Measurements from ENCODE around the gene PRODH. TPM values are rescaled to one million over a fixed set of nuclear protein-coding genes. Genes with fewer than 3 reads are reported as not detected.

PRODH gene
- total and polyA plus RNA-seq, 2 donors from 2014 or later = 6.7 to 8.2 TPM

GRCh38 chr22:18983120-18983651, 47.1 kb upstream of the PRODH start:
- no peak for TF ChIP-seq CTCF (IDR thresholded peaks at IDR 0.05; ENCODE audit: borderline replicate concordance, extremely low read depth, insufficient read depth)
- Histone ChIP-seq H3K9me3 (ENCODE audit: control insufficient read depth in 2 of 3, insufficient read depth in 1 of 3, low read length in 3 of 3) (peaks cover 1 to 4% (median 4%) of the 10 kb centered on the region in 3 donors), H3K4me1 (ENCODE audit: control insufficient read depth in 2 of 3, insufficient read depth in 2 of 3, low read depth in 1 of 3, low read length in 3 of 3) (no peaks in the 10 kb centered on the region), H3K36me3 (ENCODE audit: control insufficient read depth in 2 of 3, insufficient read depth in 3 of 3, low read length in 3 of 3) (no peaks in the 10 kb centered on the region), H3K27me3 (ENCODE audit: control insufficient read depth, insufficient read depth, low read length) (no peaks in the 10 kb centered on the region), H3K9ac (ENCODE audit: low read length in 3 of 3) (no peak overlapping the region), H3K4me3 (ENCODE audit: low read length in 3 of 3) (no peak overlapping the region), H3K27ac (ENCODE audit: low read depth in 2 of 2, low read length in 2 of 2) (no peak overlapping the region)
- DNase-seq (peak in 1 of 5 donors; percentile 25), FAIRE-seq (no peak)
- intact Hi-C loops (cut with DNase I) = no loop called here

GRCh38 chr22:18980829-18981228, 44.7 kb upstream of the PRODH start:
- DNase-seq = no peak
- no peaks in the 10 kb centered on the region for H3K4me1 ChIP-seq (ENCODE audit: control insufficient read depth in 2 of 3, insufficient read depth in 2 of 3, low read depth in 1 of 3, low read length in 3 of 3)
- no peak for FAIRE-seq
- intact Hi-C loops (cut with DNase I) = no loop called here
- no peak overlapping the region for H3K4me3 ChIP-seq (ENCODE audit: low read length in 3 of 3)
- H3K9ac ChIP-seq (ENCODE audit: low read length in 3 of 3) = no peak overlapping the region
- H3K9me3 ChIP-seq (ENCODE audit: control insufficient read depth in 2 of 3, insufficient read depth in 1 of 3, low read length in 3 of 3) = peaks cover 1 to 4% (median 4%) of the 10 kb centered on the region in 3 donors
- H3K27ac ChIP-seq (ENCODE audit: low read depth in 2 of 2, low read length in 2 of 2) = no peak overlapping the region
- no peaks in the 10 kb centered on the region for H3K27me3 ChIP-seq (ENCODE audit: control insufficient read depth, insufficient read depth, low read length)
- no peaks in the 10 kb centered on the region for H3K36me3 ChIP-seq (ENCODE audit: control insufficient read depth in 2 of 3, insufficient read depth in 3 of 3, low read length in 3 of 3)
- TF ChIP-seq CTCF (IDR thresholded peaks at IDR 0.05; ENCODE audit: borderline replicate concordance, extremely low read depth, insufficient read depth) = no peak

GRCh38 chr22:18979957-18980356, 43.9 kb upstream of the PRODH start:
- intact Hi-C loops (cut with DNase I) = no loop called here
- Histone ChIP-seq H3K36me3 (ENCODE audit: control insufficient read depth in 2 of 3, insufficient read depth in 3 of 3, low read length in 3 of 3) (no peaks in the 10 kb centered on the region), H3K9me3 (ENCODE audit: control insufficient read depth in 2 of 3, insufficient read depth in 1 of 3, low read length in 3 of 3) (peaks cover 1 to 4% (median 4%) of the 10 kb centered on the region in 3 donors), H3K4me3 (ENCODE audit: low read length in 3 of 3) (no peak overlapping the region), H3K27me3 (ENCODE audit: control insufficient read depth, insufficient read depth, low read length) (no peaks in the 10 kb centered on the region), H3K27ac (ENCODE audit: low read depth in 2 of 2, low read length in 2 of 2) (no peak overlapping the region), H3K4me1 (ENCODE audit: control insufficient read depth in 2 of 3, insufficient read depth in 2 of 3, low read depth in 1 of 3, low read length in 3 of 3) (no peaks in the 10 kb centered on the region), H3K9ac (ENCODE audit: low read length in 3 of 3) (no peak overlapping the region)
- no peak for FAIRE-seq
- no peak for DNase-seq
- TF ChIP-seq CTCF (IDR thresholded peaks at IDR 0.05; ENCODE audit: borderline replicate concordance, extremely low read depth, insufficient read depth) = no peak

DNA sequence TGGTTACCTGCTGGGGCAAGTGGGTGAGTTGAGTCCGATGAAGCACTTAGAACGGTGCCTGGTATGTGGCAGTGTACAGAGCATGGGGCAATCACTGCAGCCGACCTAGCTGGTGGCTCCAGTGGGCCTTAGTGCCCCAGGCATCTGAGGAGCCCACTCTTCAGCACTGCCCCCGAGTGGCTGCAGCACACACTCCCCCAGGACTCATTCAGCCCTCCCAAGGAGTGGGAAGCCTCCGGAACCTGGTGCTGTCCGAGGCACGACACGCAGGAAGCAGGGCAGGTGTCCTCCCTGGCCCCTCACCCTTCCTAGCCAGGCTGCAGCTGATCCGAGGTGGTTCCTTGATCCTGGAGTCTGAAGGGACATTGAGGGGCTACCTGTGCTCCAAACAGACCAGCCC, 42.4 kb upstream of the PRODH start:
- Histone ChIP-seq H3K27ac (ENCODE audit: low read depth in 2 of 2, low read length in 2 of 2) (no peak overlapping the region), H3K9ac (ENCODE audit: low read length in 3 of 3) (no peak overlapping the region), H3K36me3 (ENCODE audit: control insufficient read depth in 2 of 3, insufficient read depth in 3 of 3, low read length in 3 of 3) (no peaks in the 10 kb centered on the region), H3K9me3 (ENCODE audit: control insufficient read depth in 2 of 3, insufficient read depth in 1 of 3, low read length in 3 of 3) (peaks cover 1 to 4% (median 4%) of the 10 kb centered on the region in 3 donors), H3K4me3 (ENCODE audit: low read length in 3 of 3) (no peak overlapping the region), H3K27me3 (ENCODE audit: control insufficient read depth, insufficient read depth, low read length) (no peaks in the 10 kb centered on the region), H3K4me1 (ENCODE audit: control insufficient read depth in 2 of 3, insufficient read depth in 2 of 3, low read depth in 1 of 3, low read length in 3 of 3) (no peaks in the 10 kb centered on the region)
- intact Hi-C loops (cut with DNase I) = no loop called here
- no peak for FAIRE-seq
- TF ChIP-seq CTCF (IDR thresholded peaks at IDR 0.05; ENCODE audit: borderline replicate concordance, extremely low read depth, insufficient read depth) = no peak
- no peak for DNase-seq

All from kidney (tissue), 14 donors.